IPS-NIHi7 (cell line): Measurements from ENCODE around the gene RTN4RL1.

Experiments used
- DNase-seq: peaks from one replicate; pipeline ENCODE4 v3.0.0; 2012; ENCODE audit warnings: mixed read lengths; ENCODE audit errors: extremely low spot score

RTN4RL1 gene

GRCh38 chr17:2025220-2025621 is at the start of gene RTN4RL1:
RTN4RL1 (minus strand) TSS chr17:2025334; CDS start chr17:2024865, 469 bp downstream.
- DNase-seq, result peak; percentile 42

- no peak for DNase-seq
These were observed 49.8 kb upstream of the RTN4RL1 start for GRCh38 chr17:2074919-2075318.

- DNase-seq, result no peak
These were observed 46.5 kb upstream of the RTN4RL1 start for GRCh38 chr17:2071455-2072281.

- DNase-seq, result no peak
These were observed 45.9 kb upstream of the RTN4RL1 start for GRCh38 chr17:2071024-2071385.

GRCh38 chr17:2070241-2071023 is 45.3 kb upstream of the RTN4RL1 start:
- peak; percentile 51 for DNase-seq

GRCh38 chr17:2068519-2069051 is 43.5 kb upstream of the RTN4RL1 start:
- DNase-seq, result no peak

GRCh38 chr17:2068031-2068518 is 42.9 kb upstream of the RTN4RL1 start:
- no peak for DNase-seq

GRCh38 chr17:2067608-2068024 is 42.5 kb upstream of the RTN4RL1 start:
- DNase-seq, result no peak

- no peak for DNase-seq
These were observed 42.0 kb upstream of the RTN4RL1 start for GRCh38 chr17:2067048-2067561.

GRCh38 chr17:2065949-2066400 is 40.8 kb upstream of the RTN4RL1 start:
- DNase-seq, result no peak

- peak; percentile 81 for DNase-seq
These were observed 40.0 kb upstream of the RTN4RL1 start for GRCh38 chr17:2064980-2065785.

- DNase-seq, result no peak
These were observed 39.4 kb upstream of the RTN4RL1 start for GRCh38 chr17:2064520-2064971.

GRCh38 chr17:2064147-2064489 is 39.0 kb upstream of the RTN4RL1 start:
- no peak for DNase-seq

GRCh38 chr17:2063261-2064146 is 38.4 kb upstream of the RTN4RL1 start:
- DNase-seq, result no peak

- DNase-seq, result no peak
These were observed 37.5 kb upstream of the RTN4RL1 start for GRCh38 chr17:2062571-2063183.

- no peak for DNase-seq
These were observed 36.4 kb upstream of the RTN4RL1 start for GRCh38 chr17:2061441-2061958.

- no peak for DNase-seq
These were observed 35.7 kb upstream of the RTN4RL1 start for GRCh38 chr17:2060681-2061440.

GRCh38 chr17:2060385-2060658 is 35.2 kb upstream of the RTN4RL1 start:
- no peak for DNase-seq
